Measurements from ENCODE around the gene ADAMTS14. TPM values are rescaled to one million over a fixed set of nuclear protein-coding genes. Genes with fewer than 3 reads are reported as not detected.

The ADAMTS14 gene
- total RNA-seq, 2 experiments from 2014 or later: not detected

GRCh38 chr10:70778267-70778924 is 106.1 kb downstream of the ADAMTS14 start:
- no peaks in the 10 kb centered on the region for H3K36me3 Mint-ChIP-seq
- ChIA-PET POLR2A (no interaction called here), CTCF (no interaction called here)
- no peak overlapping the region for H3K4me3 Mint-ChIP-seq
- H3K4me1 Mint-ChIP-seq (ENCODE audit: low read depth): no peaks in the 10 kb centered on the region
- H3K27ac Mint-ChIP-seq: no peak overlapping the region
- intact Hi-C loops (cut with micrococcal nuclease): no loop called here
- H3K27me3 Mint-ChIP-seq: no peaks in the 10 kb centered on the region
- H3K9me3 Mint-ChIP-seq: no peaks in the 10 kb centered on the region
- DNase-seq: no peak

DNA sequence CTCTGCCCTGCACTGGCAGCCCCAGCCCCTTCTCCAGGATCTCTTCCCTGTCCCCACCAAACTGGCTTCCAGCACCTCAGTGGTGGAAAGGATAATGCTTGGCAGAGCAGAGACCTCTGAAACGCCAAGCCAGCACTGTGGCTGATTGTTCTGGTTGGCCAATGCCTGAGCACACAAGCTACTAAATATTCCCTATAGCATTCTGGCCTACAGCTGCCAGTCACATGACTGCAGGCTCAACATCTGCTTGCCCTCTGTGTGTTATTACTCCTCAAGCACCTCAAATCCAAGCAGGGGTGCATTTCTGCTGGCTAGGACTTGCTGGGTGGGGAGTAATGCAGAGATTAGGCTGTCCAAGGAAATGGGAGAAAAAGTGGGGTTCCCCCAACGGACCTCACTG is 106.8 kb downstream of the ADAMTS14 start:
- Mint-ChIP-seq H3K4me1 (ENCODE audit: low read depth) (no peaks in the 10 kb centered on the region), H3K4me3 (no peak overlapping the region), H3K27me3 (no peaks in the 10 kb centered on the region), H3K36me3 (no peaks in the 10 kb centered on the region), H3K9me3 (no peaks in the 10 kb centered on the region), H3K27ac (no peak overlapping the region)
- ChIA-PET CTCF (no interaction called here), POLR2A (no interaction called here)
- intact Hi-C loops (cut with micrococcal nuclease): no loop called here
- DNase-seq: no peak

- no peak overlapping the region for H3K27ac Mint-ChIP-seq
- intact Hi-C loops (cut with micrococcal nuclease): no loop called here
- H3K36me3 Mint-ChIP-seq: no peaks in the 10 kb centered on the region
- no peaks in the 10 kb centered on the region for H3K27me3 Mint-ChIP-seq
- ChIA-PET POLR2A (no interaction called here), CTCF (no interaction called here)
- DNase-seq: no peak
- H3K9me3 Mint-ChIP-seq: no peaks in the 10 kb centered on the region
- no peaks in the 10 kb centered on the region for H3K4me1 Mint-ChIP-seq (ENCODE audit: low read depth)
- no peak overlapping the region for H3K4me3 Mint-ChIP-seq
These were observed 107.4 kb downstream of the ADAMTS14 start for GRCh38 chr10:70779511-70780369.

DNA sequence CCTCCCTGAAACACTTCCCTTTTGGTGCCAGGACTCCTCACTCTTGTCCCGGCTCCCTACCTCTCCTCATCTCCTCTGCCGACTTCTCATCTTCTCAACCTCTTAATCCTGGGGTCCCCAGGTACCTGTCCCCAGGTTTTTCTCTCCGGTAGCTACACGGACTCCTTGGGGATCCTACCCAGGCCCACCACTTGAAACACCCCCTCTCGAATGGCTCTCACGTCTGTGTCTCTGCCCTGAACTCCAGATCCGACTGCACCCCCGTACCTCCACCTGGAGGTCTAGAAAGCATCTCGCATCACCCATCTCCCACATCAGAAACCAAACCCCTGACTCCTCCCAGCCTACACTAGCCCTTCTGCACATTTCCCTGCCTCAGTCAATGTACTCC is 108.1 kb downstream of the ADAMTS14 start:
- Mint-ChIP-seq H3K9me3 (no peaks in the 10 kb centered on the region), H3K36me3 (no peaks in the 10 kb centered on the region), H3K27me3 (no peaks in the 10 kb centered on the region), H3K27ac (no peak overlapping the region), H3K4me3 (no peak overlapping the region), H3K4me1 (ENCODE audit: low read depth) (no peaks in the 10 kb centered on the region)
- DNase-seq: no peak
- ChIA-PET CTCF (interaction anchor here (0.7 kb wide), 1 partner anchor 534 kb away, joined by 4 read pairs; no protein-coding TSS in a partner anchor), POLR2A (no interaction called here)
- intact Hi-C loops (cut with micrococcal nuclease): no loop called here

DNA sequence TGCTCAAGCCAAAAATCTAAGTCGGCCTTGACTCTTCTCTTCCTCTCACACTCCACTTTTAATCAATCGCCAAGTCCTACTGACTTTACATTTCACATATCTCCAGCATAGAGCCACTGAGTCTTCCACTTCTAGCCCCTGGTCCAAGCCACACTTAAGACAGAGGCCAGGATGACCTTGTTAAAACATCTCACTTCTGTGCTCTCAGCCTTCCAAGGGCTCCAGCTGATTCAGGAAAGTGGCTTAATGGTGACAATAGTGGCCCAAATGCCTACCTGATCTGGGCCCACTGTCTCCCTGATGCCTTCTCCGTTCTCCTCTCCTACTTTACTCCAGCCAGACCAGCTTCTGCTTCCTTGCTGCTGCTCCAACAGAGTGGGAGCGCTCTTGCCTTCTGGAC is 108.5 kb downstream of the ADAMTS14 start:
- DNase-seq: no peak
- Mint-ChIP-seq H3K36me3 (no peaks in the 10 kb centered on the region), H3K4me3 (no peak overlapping the region), H3K9me3 (no peaks in the 10 kb centered on the region), H3K4me1 (ENCODE audit: low read depth) (no peaks in the 10 kb centered on the region), H3K27me3 (no peaks in the 10 kb centered on the region), H3K27ac (no peak overlapping the region)
- intact Hi-C loops (cut with micrococcal nuclease): no loop called here
- POLR2A ChIA-PET: no interaction called here
- CTCF ChIA-PET: interaction anchor here (0.7 kb wide), 1 partner anchor 534 kb away, joined by 4 read pairs; no protein-coding TSS in a partner anchor

- Mint-ChIP-seq H3K4me3 (no peak overlapping the region), H3K27me3 (no peaks in the 10 kb centered on the region), H3K9me3 (no peaks in the 10 kb centered on the region), H3K27ac (no peak overlapping the region), H3K4me1 (ENCODE audit: low read depth) (no peaks in the 10 kb centered on the region), H3K36me3 (no peaks in the 10 kb centered on the region)
- ChIA-PET CTCF (no interaction called here), POLR2A (no interaction called here)
- no peak for DNase-seq
- intact Hi-C loops (cut with micrococcal nuclease): no loop called here
These were observed 109.2 kb downstream of the ADAMTS14 start for GRCh38 chr10:70781461-70782051.

- DNase-seq: no peak
- POLR2A ChIA-PET: no interaction called here
- CTCF ChIA-PET: no interaction called here
- Mint-ChIP-seq H3K4me1 (ENCODE audit: low read depth) (peaks cover 6% of the 10 kb centered on the region), H3K9me3 (no peaks in the 10 kb centered on the region), H3K4me3 (no peak overlapping the region), H3K36me3 (no peaks in the 10 kb centered on the region), H3K27me3 (no peaks in the 10 kb centered on the region), H3K27ac (no peak overlapping the region)
- intact Hi-C loops (cut with micrococcal nuclease): no loop called here
These were observed 109.9 kb downstream of the ADAMTS14 start for GRCh38 chr10:70782086-70782745.

DNA sequence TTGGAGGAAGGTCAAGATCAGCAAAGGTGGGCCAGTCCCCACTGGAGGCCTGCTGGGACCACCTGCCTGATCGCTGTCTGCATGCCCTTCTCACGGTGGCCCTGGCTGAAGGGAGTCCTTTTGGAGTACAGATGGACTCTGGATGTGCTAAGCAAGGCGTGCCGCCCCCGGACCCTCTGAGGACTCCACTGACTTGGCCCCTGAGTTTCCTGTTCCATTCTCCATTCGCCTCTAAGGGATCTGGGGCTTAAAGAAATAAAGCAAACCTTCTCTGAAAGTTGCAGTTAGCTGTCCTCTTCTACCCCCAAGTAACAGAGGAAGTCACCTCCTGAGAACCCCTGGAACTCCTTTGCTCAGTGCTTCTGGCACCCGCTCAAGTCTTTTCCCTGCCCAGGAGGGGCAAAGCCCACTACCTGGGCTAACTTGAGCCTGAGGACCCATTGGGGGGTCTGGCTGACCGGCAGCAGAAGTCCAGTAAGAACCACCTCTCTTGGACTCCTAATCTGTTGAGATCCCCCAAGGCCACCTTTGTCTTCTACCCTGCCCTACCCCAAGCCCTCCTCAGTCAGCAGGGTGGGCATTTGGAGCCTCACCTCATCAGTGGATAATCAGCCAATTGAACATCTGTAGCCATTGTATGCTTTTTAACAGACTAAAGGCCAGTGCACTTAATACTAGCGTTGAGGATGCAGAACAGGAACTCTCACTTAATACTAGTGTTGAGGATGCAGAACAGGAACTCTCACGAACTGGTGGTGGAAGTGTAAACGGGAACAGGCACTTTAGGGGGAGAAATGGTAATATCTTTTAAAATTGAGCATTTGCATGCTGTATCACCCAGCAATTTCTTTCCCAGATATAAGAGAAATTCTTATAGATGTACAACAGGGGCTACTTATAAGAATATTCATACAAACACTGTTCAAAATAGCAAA is 110.7 kb downstream of the ADAMTS14 start:
- intact Hi-C loops (cut with micrococcal nuclease): no loop called here
- no peak overlapping the region for H3K4me3 Mint-ChIP-seq
- no peaks in the 10 kb centered on the region for H3K9me3 Mint-ChIP-seq
- no peaks in the 10 kb centered on the region for H3K27me3 Mint-ChIP-seq
- no peaks in the 10 kb centered on the region for H3K36me3 Mint-ChIP-seq
- no peak for DNase-seq
- H3K27ac Mint-ChIP-seq: no peak overlapping the region
- CTCF ChIA-PET: no interaction called here
- H3K4me1 Mint-ChIP-seq (ENCODE audit: low read depth): peaks cover 8% of the 10 kb centered on the region
- POLR2A ChIA-PET: no interaction called here

DNA sequence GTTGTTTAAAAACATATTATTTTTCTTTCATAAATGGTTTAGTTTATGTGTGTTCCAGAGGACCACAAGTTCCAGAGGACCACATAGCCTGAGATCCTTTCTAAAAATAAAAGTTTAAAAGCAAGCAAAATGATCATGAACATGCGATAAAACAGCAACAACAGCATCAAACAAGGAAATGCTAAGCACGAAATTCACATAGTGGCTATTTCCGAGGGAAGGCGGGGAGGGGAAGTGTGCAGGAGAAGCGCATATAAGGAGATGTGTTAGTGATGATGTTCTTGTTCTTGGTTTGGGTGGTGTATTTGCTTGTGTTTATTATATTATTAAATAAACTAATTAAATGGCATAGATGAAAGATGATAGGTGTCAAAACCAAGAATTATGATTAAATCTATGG is 111.7 kb downstream of the ADAMTS14 start:
- DNase-seq: no peak
- peaks cover 1% of the 10 kb centered on the region for H3K27me3 Mint-ChIP-seq
- H3K36me3 Mint-ChIP-seq: no peaks in the 10 kb centered on the region
- H3K27ac Mint-ChIP-seq: no peak overlapping the region
- no peak overlapping the region for H3K4me3 Mint-ChIP-seq
- ChIA-PET POLR2A (no interaction called here), CTCF (interaction anchor here (0.5 kb wide), 1 partner anchor 348 kb away, joined by 4 read pairs; no protein-coding TSS in a partner anchor)
- H3K9me3 Mint-ChIP-seq: no peaks in the 10 kb centered on the region
- H3K4me1 Mint-ChIP-seq (ENCODE audit: low read depth): peaks cover 8% of the 10 kb centered on the region
- intact Hi-C loops (cut with micrococcal nuclease): no loop called here

DNA sequence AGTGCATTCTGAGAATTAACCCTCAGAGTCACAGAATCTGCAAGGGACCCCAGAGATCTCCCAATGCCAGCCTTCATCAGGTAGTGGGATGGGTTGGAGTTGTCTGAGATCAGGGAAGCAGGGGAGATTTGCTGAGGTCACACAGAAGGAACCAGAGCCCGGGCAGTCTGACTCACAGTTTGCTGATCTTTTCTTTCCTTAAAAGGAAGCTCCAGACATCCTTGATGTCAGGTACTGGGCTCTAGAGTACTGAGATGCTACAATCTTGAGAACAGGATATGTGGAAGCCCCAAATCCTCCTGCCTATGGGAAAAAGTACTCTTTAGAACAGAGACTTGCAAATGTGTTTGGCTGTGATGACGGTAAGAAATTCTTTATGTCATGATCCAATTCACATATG is 112.2 kb downstream of the ADAMTS14 start:
- peaks cover 1% of the 10 kb centered on the region for H3K27me3 Mint-ChIP-seq

DNA sequence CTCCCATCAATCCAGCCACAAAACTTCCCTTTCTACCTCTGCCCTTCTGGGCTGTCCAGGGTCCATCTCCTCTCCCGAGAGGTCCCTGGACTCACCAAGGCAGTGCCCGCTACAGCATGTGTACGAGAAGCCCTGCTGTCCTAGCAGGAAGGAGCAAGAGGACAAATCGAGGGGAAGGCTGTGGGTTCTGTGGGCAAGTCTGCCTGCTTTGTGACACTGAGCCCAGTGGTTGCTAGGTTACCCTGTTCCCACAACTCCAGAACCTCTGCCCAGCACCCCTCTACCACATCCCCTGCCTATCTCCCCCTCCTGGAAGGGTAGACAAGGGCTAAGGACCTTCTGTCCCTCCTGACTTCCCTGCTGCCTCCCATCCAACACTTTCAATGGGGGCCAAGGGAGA is 112.9 kb downstream of the ADAMTS14 start, which contains the start of gene TBATA:
TSS of gene TBATA (minus strand) at position 188 of the 400 bp plus-strand sequence. CDS start 1,998 bp downstream, outside the sequence.
- no peaks in the 10 kb centered on the region for H3K36me3 Mint-ChIP-seq
- peaks cover 1% of the 10 kb centered on the region for H3K27me3 Mint-ChIP-seq
- peaks cover 8% of the 10 kb centered on the region for H3K4me1 Mint-ChIP-seq (ENCODE audit: low read depth)
- CTCF ChIA-PET: no interaction called here
- no peaks in the 10 kb centered on the region for H3K9me3 Mint-ChIP-seq
- no peak within 1 kb of the TSS for H3K27ac Mint-ChIP-seq
- intact Hi-C loops (cut with micrococcal nuclease): no loop called here
- POLR2A ChIA-PET: no interaction called here
- H3K4me3 Mint-ChIP-seq: no peak within 1 kb of the TSS
- DNase-seq: no peak

More for the DNA sequence above, 112.2 kb downstream of the ADAMTS14 start:
- CTCF ChIA-PET: interaction anchor here (0.5 kb wide), 1 partner anchor 348 kb away, joined by 4 read pairs; no protein-coding TSS in a partner anchor
- POLR2A ChIA-PET: no interaction called here
- no peaks in the 10 kb centered on the region for H3K9me3 Mint-ChIP-seq
- intact Hi-C loops (cut with micrococcal nuclease): no loop called here
- no peaks in the 10 kb centered on the region for H3K36me3 Mint-ChIP-seq
- no peak overlapping the region for H3K4me3 Mint-ChIP-seq
- no peak for DNase-seq
- H3K27ac Mint-ChIP-seq: no peak overlapping the region
- H3K4me1 Mint-ChIP-seq (ENCODE audit: low read depth): peaks cover 8% of the 10 kb centered on the region
